GM21717 (cell line): ENCODE measurements around the gene ITLN2.
"Not testable (repeated sequence)": the region's sequence is repeated elsewhere in the genome, so short reads cannot be mapped to it uniquely, and the experiment has no call there.

Source experiments
- ATAC-seq: cut with Tn5 transposase; IDR thresholded peaks from one replicate; pipeline ENCODE4 v1.9.1; 2021; ENCODE audit warnings: mild to moderate bottlenecking, moderate library complexity; ENCODE audit not compliant: unreplicated experiment

Gene ITLN2

DNA sequence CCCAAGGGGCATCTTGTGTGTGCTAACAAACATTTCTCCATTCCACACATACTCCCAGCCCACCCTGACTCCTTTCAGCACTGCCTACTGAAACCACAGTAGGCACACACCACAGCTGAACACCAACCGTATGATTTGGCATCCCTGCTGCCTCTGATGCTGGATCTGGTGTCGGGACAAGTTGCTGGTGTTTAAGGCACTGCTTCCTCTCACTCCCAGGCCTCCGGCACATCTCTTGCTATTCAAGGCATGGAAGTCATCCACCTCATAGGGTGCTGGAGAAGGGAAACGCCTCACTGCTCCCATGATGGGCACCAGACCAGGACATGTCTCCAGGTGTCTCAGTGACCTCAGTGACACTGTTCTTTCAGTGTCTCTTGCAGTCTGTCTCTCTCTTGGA, 2.4 kb upstream of the ITLN2 start:
- ATAC-seq, result no peak

DNA sequence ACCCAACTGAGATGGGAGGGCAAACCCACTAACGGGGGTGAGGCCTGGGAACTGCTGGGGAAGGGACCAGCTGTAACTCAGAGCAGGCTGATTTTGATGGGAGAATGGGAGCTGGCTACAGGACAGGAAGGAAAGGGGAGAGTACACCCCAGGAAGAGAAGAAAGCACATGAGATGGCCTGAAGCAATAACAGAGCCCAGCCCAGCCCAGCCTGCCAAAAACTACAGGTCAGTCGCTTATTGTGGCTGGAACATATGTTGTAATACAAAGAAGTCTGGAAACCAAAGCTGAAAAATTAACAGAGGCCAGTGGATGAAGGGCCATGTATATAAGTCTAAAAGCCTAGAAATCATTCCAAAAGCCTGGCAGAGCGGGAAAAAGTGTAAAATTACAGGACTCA, 1.6 kb downstream of the ITLN2 start:
- no peak for ATAC-seq

DNA sequence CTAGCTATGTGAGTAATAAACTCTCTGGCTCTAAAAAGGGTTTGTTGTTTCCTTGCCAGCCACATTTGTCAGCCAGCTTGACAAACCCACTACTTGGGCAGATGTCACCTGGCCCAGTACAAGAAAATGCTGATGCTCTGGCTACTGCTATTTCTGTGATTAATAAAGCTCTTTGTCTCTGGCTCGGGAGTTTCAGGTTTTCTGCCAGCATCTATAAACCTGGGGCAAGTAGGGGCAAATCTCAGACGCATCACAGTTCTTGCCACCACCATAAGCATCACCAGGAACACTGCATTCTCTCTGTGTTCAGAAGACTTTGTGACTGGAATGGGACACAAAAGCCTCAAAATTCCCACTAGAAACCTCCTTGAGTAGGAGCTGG, 2.5 kb downstream of the ITLN2 start:
- no peak for ATAC-seq

DNA sequence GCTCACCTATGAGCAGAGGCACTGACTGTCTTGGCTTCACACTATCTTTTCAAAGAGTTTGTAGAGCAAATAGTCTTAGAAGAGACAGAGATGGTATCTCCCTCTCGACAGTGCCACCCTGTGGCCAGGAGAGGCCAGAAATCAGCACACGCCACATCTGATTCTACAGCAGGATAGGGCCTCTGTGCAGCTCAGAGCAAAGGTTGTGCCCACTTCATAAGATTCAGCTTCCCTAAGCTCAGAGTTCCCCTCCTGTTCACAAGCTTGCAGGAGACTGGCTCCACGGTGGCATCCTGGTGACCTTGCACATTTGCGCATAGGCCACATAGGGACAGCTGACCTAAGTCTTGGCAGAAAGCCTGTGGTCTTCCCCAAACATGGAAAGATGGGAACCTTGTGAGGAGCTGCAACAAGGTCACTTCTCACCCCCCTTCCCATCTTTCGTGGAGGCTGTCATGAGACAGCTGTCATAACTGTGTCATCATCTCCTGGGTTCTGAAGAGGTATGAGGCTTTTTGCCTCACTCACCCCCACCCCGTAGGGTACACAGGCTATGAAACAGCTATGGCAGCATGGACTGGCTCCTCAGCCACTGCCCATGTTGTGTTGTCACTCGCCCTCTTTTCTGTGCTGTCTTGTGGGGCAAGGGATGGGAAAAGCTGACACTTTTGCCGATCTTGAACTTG, 3.0 kb downstream of the ITLN2 start:
- ATAC-seq, result no peak

DNA sequence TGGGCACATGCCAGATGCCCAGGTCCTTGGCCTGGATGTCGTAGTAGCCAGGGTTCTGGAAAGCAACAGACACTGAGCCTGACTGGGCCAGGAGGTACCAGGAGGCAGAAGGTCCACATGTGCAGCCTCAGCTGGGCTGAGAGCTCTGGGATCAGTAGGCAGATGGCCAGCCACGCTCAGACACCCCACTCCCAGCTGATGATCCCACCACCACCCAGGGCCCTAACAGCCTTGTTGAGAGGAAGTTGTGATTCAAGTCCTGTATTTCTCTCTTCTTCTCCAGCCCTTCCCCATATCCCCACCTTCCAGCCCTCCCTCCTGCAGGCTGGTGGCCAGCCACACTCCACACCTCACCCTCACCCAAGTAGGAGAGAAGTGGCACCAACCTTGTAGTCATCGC, 4.0 kb downstream of the ITLN2 start:
- ATAC-seq, result no peak

DNA sequence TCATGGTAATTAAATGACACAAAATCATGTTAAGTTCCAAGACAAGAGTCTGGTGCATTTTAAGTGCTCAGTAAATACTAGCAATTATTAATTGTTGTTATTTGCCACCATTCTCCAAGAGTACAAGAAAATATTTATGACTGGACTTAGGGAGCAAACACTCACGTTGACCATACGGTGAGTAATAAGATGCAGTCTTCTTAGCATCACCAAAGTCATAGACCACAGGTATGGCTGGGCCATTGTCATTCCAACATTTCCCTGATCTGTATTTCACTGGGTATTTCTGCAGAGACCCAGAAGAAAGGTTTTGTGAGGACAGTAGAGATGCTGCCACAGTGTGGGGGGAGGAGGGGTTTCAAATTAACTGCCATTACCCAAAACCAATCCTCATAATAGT, 4.7 kb downstream of the ITLN2 start:
- ATAC-seq, result no peak

DNA sequence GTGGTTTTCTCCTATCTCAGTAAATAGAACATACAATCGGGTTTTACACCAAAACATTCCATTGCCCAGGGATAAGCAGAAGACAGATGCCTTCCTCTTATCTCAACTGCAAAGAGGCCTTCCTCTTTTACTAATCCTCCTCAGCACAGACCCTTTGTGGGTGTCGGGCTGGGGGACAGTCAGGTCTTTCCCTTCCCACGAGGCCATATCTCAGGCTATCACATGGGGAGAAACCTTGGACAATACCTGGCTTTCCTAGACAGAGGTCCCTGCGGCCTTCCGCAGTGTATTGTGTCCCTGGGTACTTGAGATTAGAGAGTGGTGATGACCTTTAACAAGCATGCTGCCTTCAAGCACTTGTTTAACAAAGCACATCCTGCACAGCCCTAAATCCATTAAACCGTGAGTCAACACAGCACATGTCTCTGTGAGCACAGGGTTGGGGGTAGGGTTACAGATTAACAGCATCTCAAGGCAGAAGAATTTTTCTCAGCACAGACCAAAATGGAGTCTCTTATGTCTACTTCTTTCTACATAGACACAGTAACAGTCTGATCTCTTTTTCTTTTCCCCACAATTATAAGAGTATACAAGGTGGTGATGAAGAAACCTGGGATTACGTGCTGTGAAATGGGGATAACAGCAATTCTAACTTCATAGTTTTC, 5.3 kb downstream of the ITLN2 start:
- not testable (repeated sequence) for ATAC-seq

DNA sequence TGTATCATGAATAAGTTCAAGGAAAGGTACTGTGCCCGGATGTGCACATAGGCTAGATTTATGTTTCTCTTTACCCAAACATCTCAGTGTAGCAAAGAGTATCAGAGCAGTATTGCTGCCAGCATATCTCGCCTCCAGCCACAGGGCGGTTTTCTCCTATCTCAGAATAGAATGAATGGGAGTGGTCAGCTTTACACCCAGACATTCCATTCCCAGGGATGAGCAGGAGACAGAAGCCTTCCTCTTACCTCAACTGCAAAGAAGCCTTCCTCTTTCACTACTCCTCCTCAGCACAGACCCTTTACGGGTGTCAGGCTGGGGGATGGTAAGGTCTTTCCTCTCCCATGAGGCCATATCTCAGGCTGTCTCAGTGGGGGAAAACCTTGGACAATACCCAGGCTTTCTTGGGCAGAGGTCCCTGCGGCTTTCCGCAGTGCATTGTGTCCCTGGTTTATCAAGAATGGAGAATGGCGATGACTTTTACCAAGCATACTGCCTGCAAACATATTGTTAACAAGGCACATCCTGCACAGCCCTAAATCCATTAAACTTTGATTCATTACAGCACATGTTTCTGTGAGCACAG, 7.3 kb downstream of the ITLN2 start:
- not testable (repeated sequence) for ATAC-seq

DNA sequence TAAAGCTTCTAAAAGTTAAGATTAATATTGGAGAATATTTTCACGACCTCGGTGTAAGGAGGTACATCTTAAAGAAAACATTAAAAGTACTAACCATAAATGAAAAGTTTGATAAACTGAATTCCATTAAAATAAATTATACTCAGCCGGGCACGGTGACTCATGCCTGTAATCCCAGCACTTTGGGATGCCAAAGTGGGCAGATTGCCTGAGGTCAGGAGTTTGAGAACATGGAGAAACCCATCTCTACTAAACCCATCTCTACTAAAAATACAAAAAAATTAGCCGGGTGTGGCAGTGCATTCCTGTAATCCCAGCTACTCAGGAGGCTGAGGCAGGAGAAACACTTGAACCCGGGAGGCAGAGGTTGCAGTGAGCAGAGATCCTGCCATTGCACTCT, 8.7 kb downstream of the ITLN2 start:
- not testable (repeated sequence) for ATAC-seq

DNA sequence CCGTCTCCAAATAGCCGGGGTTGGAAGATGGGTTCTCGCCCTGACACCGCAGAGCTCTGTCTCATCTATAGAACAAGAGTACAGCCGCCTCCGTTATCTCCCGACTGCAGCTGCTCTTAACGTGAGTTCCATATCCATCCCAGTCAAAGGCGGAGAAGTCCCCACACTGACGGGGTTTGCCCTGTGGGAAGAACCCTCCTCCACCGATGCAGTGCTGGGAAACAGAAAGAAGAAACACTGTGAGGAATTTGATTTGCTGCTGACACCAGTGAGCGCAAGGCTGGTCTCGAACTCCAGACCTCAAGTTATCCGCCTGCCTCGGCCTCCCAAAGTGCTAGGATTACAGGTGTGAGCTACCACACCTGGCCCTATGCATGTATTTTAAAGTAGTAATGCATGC, 9.5 kb downstream of the ITLN2 start:
- ATAC-seq, result no peak

DNA sequence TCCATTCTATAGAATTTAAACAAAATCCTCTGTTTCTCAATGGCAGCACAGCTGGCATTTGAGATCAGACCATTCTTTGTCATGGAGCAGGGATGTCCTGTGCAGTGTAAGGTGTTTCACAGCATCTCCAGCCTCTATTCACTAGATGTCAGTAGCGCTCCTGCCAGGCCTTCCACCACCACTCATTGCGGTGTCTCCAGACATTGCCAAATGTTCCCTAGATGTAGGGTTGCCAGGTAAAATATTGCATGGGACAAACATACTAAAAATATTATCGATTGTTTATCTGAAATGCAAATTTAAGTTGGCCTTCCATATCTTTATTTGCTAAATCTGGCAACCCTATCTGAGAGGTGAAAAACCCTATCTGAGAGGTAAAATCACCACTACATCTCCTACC, 11.7 kb downstream of the ITLN2 start:
- ATAC-seq, result no peak

DNA sequence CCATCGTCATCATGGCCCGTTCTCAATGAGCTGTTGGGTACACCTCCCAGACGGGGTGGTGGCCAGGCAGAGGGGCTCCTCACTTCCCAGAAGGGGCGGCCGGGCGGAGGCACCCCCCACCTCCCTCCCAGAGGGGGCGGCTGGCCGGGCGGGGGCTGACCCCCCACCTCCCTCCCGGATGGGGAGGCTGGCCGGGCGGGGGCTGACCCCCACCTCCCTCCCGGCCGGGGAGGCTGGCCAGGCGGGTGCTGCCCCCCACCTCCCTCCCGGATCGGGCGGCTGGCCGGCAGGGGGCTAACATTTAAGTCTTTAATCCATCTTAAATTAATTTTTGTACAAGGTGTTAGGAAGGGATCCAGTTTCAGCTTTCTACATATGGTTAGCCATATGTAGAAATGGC, 17.9 kb downstream of the ITLN2 start:
- not testable (repeated sequence) for ATAC-seq

DNA sequence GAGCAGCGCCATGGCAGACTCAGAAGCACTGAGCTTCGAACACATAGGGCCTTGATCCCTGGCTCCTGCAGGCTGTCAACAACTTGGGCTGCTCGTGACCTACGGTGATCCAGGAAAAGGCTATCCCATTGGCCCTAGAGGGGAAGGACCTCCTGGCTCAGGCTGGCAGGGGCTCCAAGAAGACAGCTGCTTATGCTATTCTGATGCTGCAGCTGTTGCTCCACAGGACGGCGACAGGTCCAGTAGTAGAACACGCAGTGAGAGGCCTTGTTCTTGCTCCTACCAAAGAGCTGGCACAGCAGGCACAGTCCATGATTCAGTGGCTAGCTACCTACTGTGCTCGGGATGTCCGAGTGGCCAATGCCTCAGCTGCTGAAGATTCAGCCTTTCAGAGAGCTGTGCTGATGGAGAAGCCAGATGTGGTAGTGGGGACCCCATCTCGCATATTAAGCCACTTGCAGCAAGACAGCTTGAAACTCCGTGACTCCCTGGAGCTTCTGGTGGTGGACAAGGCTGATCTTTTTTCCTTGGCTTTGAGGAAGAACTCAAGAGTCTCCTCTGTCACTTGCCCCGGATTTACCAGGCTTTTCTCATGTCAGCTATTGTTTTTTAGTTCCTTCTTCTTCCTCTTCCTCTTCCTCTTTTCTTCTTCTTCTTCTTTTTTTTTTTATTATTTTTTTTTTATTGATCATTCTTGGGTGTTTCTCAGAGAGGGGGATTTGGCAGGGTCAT, 18.9 kb downstream of the ITLN2 start:
- no peak for ATAC-seq

DNA sequence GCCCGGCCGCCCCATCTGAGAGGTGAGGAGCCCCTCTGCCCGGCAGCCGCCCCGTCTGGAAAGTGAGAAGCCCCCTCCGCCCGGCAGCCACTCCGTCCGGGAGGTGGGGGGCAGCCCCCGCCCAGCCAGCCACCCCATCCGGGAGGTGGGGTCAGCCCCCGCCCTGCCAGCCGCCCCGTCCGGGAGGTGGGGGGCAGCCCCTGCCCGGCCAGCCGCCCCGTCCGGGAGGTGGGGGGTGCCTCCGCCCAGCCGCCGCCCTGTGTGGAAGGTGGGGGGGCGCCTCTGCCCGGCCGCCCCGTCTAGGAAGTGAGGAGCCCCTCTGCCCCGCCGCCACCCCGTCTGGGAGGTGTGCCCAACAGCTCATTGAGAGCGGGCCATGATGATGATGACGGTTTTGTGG, 21.3 kb downstream of the ITLN2 start:
- not testable (repeated sequence) for ATAC-seq

DNA sequence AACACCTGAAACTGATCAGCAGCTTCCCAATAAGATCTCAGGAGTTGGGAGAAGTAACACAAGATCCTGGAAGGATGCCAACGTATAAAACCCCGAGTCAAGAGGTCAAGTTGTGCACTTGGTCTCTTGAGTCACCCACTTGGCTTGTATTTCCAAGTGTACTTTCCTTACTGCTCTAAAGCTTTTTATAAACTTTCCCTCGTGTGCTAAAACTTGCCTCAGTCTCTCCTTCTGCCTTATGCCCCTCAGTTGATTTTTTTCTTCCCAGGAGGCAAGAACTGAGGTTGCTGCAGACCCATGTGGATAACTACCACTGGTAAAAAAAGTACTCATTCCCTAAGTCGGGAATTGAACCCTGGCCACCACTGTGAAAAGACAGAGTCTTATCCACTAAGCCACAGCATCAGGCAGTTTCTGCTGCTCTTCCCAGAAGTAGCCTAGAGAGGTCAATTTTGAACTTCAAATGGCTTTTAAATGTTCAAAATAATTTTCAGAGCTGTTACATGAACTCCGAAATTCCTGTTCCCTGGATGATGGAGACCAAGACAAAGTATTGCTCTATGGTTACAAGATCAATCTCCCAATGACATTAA, 28.9 kb downstream of the ITLN2 start:
- ATAC-seq, result no peak

DNA sequence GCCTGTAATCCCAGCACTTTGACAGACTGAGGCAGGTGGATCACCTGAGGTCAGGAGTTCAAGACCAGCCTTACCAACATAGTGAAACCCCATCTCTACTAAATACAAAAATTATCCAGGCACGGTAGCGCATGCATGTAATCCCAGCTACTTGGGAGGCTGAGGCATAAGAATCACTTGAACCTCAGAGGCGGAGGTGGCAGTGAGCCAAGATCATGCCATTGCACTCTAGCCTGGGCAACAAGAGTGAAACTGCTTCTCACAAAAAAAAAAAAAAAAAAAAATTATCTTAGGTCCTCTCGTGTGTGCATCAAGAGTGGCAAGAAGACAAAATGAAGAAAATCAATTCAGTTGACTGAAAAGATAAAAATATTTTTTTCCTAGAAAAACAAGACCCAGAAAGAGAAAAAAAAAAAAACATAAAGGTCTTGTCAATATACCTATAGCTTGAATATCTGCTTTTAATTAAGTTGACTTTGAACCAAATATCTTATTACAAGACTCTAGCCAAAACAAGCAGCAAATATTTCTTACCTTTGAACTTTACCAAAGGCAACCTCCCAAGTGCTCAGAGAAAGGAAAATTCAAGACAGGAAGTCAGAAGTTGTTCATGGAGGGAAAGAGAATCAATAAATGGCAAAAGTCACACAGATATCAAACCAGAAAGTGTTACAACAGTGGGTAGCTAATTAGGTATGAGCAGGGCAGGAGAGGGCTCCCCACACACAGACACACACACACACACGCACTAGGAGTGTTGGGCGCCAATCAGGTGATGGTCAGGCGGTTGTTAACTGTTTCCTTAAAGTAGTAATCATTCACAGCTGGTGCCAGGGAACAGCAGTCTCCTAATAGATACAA, 29.6 kb downstream of the ITLN2 start:
- no peak for ATAC-seq

DNA sequence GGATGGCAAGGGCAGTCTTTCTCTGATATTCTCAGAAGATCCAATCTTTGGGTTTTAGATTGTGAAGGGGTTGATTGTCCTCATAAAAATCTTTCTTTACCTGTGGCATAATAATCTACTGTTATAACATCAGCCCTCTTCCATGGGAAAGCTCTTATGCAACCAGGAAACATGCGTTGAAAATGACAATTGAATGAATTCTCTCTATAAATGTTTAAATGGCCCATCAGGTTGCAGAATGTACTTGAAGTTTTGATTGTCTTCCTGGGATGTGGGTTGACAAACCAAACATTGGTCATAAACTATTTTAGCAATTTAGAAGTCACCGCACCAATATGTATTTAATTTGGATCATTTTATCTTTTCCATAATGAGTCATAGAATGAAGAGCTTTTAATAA, 37.9 kb downstream of the ITLN2 start:
- no peak for ATAC-seq

DNA sequence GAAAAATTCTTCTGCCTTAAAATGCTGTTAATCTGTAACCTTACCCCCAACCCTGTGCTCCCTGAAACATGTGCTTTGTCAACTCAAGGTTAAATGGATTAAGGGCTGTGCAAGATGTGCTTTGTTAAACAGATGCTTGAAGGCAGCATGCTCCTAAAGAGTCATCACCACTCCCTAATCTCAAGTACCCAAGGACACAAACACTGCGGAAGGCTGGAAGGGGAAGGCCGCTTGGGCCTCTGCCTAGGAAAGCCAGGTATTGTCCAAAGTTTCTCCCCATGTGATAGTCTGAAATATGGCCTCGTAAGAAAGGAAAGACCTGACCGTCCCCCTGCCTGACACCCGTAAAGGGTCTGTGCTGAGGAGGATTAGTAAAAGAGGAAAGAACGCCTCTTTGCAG, 41.4 kb downstream of the ITLN2 start:
- ATAC-seq, result not testable (repeated sequence)

DNA sequence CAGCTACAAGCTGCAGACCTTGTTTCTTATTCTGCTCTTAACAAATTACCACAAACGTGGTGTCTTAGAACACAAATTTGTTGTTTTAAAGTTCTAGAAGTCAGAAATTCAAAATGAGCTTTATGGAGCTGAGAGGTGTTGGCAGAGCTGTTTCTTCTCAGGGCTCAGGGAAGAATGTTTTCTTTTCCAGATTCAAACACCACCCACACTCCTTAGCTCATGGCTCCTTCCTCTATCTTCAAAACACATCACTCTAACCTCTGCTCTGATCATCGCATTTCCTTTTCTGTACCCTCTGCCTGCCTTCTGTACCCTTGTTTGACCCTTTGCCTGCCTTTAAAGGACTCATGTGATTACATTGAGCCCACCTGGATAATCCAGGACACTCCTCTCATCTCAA, 42.7 kb downstream of the ITLN2 start:
- ATAC-seq, result no peak

DNA sequence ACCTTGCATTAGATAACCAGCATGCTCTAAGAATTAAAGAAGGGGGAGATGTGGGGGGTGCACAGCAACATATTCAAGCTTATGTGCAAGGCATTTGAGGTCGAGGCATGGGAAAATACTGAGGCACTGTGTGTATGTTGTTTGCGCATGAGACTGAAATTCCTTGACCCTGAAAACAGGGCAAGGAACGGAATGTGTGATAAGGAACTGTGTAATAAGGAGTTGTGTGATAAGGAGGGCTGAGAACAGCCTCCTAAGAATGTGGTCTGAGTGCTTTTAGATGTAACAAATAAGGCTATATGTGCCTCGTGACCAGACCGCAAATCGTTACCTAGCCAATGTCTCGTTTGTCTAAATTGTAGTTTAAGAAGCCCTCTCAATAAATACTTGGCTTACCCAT, 43.2 kb downstream of the ITLN2 start:
- no peak for ATAC-seq
